ENCODE measurements around the gene EIF3B. TPM values are rescaled to one million over a fixed set of nuclear protein-coding genes. Genes with fewer than 3 reads are reported as not detected.

Gene EIF3B
- total RNA-seq, 1 donor from 2014 or later = 213 TPM

- FAIRE-seq (no peak), DNase-seq (ENCODE audit: low read depth) (no peak)
- Histone ChIP-seq H3K9me3 (ENCODE audit: insufficient read depth, low read depth, low read length) (no peaks in the 10 kb centered on the region), H3K79me2 (ENCODE audit: insufficient read depth, low read length) (peaks cover 26% of the 10 kb centered on the region), H4K20me1 (ENCODE audit: insufficient read depth, low read length) (peaks cover 8% of the 10 kb centered on the region), H3K4me1 (ENCODE audit: insufficient read depth, low read length) (peaks cover 11% of the 10 kb centered on the region), H3K4me2 (ENCODE audit: low read length) (no peak overlapping the region), H2AFZ (ENCODE audit: low read depth, low read length) (no peak overlapping the region), H3K9ac (ENCODE audit: low read length) (no peak overlapping the region), H3K27ac (ENCODE audit: low read depth, low read length) (no peak overlapping the region), H3K4me3 (ENCODE audit: insufficient read depth, low read depth, low read length) (no peak overlapping the region), H3K27me3 (ENCODE audit: insufficient read depth, low read length) (no peaks in the 10 kb centered on the region), H3K36me3 (ENCODE audit: insufficient read depth, low read length) (no peaks in the 10 kb centered on the region)
- H3K36me3 Mint-ChIP-seq (ENCODE audit: low read depth, unreplicated experiment) = peaks cover 2% of the 10 kb centered on the region
- TF ChIP-seq EZH2 (IDR thresholded peaks at IDR 0.05; ENCODE audit: insufficient read depth, low read length) = no peak
- no peak for TF ChIP-seq CTCF (IDR thresholded peaks at IDR 0.05; ENCODE audit: insufficient read depth, low read depth, low read length)
- peaks cover 8% of the 10 kb centered on the region for H3K4me1 Mint-ChIP-seq (ENCODE audit: low read depth, unreplicated experiment)
- no peak overlapping the region for H3K27ac Mint-ChIP-seq (ENCODE audit: unreplicated experiment)
- no peak overlapping the region for H3K4me3 Mint-ChIP-seq (ENCODE audit: unreplicated experiment)
- peaks cover 2% of the 10 kb centered on the region for H3K27me3 Mint-ChIP-seq (ENCODE audit: low read depth, unreplicated experiment)
- peaks cover 2% of the 10 kb centered on the region for H3K9me3 Mint-ChIP-seq (ENCODE audit: unreplicated experiment)
These were observed 38.8 kb upstream of the EIF3B start for GRCh38 chr7:2315787-2316186.

- H3K4me3 ChIP-seq (ENCODE audit: insufficient read depth, low read depth, low read length) = no peak overlapping the region
- peaks cover 8% of the 10 kb centered on the region for H4K20me1 ChIP-seq (ENCODE audit: insufficient read depth, low read length)
- Mint-ChIP-seq H3K4me3 (ENCODE audit: unreplicated experiment) (no peak overlapping the region), H3K4me1 (ENCODE audit: low read depth, unreplicated experiment) (peaks cover 8% of the 10 kb centered on the region), H3K36me3 (ENCODE audit: low read depth, unreplicated experiment) (peaks cover 2% of the 10 kb centered on the region), H3K9me3 (ENCODE audit: unreplicated experiment) (peaks cover 2% of the 10 kb centered on the region), H3K27ac (ENCODE audit: unreplicated experiment) (no peak overlapping the region), H3K27me3 (ENCODE audit: low read depth, unreplicated experiment) (peaks cover 2% of the 10 kb centered on the region)
- TF ChIP-seq EZH2 (IDR thresholded peaks at IDR 0.05; ENCODE audit: insufficient read depth, low read length) = no peak
- no peak for TF ChIP-seq CTCF (IDR thresholded peaks at IDR 0.05; ENCODE audit: insufficient read depth, low read depth, low read length)
- H3K9me3 ChIP-seq (ENCODE audit: insufficient read depth, low read depth, low read length) = no peaks in the 10 kb centered on the region
- no peak overlapping the region for H3K9ac ChIP-seq (ENCODE audit: low read length)
- no peak overlapping the region for H2AFZ ChIP-seq (ENCODE audit: low read depth, low read length)
- H3K79me2 ChIP-seq (ENCODE audit: insufficient read depth, low read length) = peaks cover 19% of the 10 kb centered on the region
- DNase-seq (ENCODE audit: low read depth) (no peak), FAIRE-seq (no peak)
- peaks cover 14% of the 10 kb centered on the region for H3K4me1 ChIP-seq (ENCODE audit: insufficient read depth, low read length)
- H3K36me3 ChIP-seq (ENCODE audit: insufficient read depth, low read length) = no peaks in the 10 kb centered on the region
- H3K27me3 ChIP-seq (ENCODE audit: insufficient read depth, low read length) = no peaks in the 10 kb centered on the region
- H3K4me2 ChIP-seq (ENCODE audit: low read length) = no peak overlapping the region
- H3K27ac ChIP-seq (ENCODE audit: low read depth, low read length) = no peak overlapping the region
These were observed 38.0 kb upstream of the EIF3B start for GRCh38 chr7:2316578-2316977.

GRCh38 chr7:2317556-2318293 lies 36.9 kb upstream of the EIF3B start:
- TF ChIP-seq EZH2 (IDR thresholded peaks at IDR 0.05; ENCODE audit: insufficient read depth, low read length) (no peak), CTCF (IDR thresholded peaks at IDR 0.05; ENCODE audit: insufficient read depth, low read depth, low read length) (no peak)

More at GRCh38 chr7:2317556-2318293, 36.9 kb upstream of the EIF3B start:
- Mint-ChIP-seq H3K4me3 (ENCODE audit: unreplicated experiment) (no peak overlapping the region), H3K36me3 (ENCODE audit: low read depth, unreplicated experiment) (no peaks in the 10 kb centered on the region), H3K9me3 (ENCODE audit: unreplicated experiment) (no peaks in the 10 kb centered on the region), H3K27ac (ENCODE audit: unreplicated experiment) (no peak overlapping the region), H3K4me1 (ENCODE audit: low read depth, unreplicated experiment) (peaks cover 3% of the 10 kb centered on the region), H3K27me3 (ENCODE audit: low read depth, unreplicated experiment) (peaks cover 2% of the 10 kb centered on the region)
- FAIRE-seq = no peak
- no peak overlapping the region for H2AFZ ChIP-seq (ENCODE audit: low read depth, low read length)
- peaks cover 10% of the 10 kb centered on the region for H3K79me2 ChIP-seq (ENCODE audit: insufficient read depth, low read length)
- no peaks in the 10 kb centered on the region for H4K20me1 ChIP-seq (ENCODE audit: insufficient read depth, low read length)
- no peak overlapping the region for H3K9ac ChIP-seq (ENCODE audit: low read length)
- H3K27ac ChIP-seq (ENCODE audit: low read depth, low read length) = no peak overlapping the region
- no peaks in the 10 kb centered on the region for H3K27me3 ChIP-seq (ENCODE audit: insufficient read depth, low read length)
- no peak for DNase-seq (ENCODE audit: low read depth)
- no peak overlapping the region for H3K4me3 ChIP-seq (ENCODE audit: insufficient read depth, low read depth, low read length)
- H3K9me3 ChIP-seq (ENCODE audit: insufficient read depth, low read depth, low read length) = no peaks in the 10 kb centered on the region
- H3K4me2 ChIP-seq (ENCODE audit: low read length) = no peak overlapping the region
- H3K4me1 ChIP-seq (ENCODE audit: insufficient read depth, low read length) = peaks cover 14% of the 10 kb centered on the region
- H3K36me3 ChIP-seq (ENCODE audit: insufficient read depth, low read length) = no peaks in the 10 kb centered on the region
